HepG2 (cell line): Measurements from ENCODE around the gene ABHD12. TPM values are rescaled to one million over a fixed set of nuclear protein-coding genes. Genes with fewer than 3 reads are reported as not detected.

Experiments used
- ATAC-seq: fragments of 200-7000 bp; cut with Tn5 transposase; 3 replicates; pipeline ENCODE4 v1.9.1; 2020; ENCODE audit warnings: mild to moderate bottlenecking, moderate library complexity
- BruUV-seq: library from RNA; stranded (reverse); fragments of 400-500 nt; replicated peaks from 2 replicates; lab custom pipeline; 2021; lab: Mats Ljungman, UMichigan
- CTCF ChIA-PET: fragments of 300-600 bp; formaldehyde crosslinking; extraction: SDS; loops from one replicate; lab custom pipeline; 2021; ENCODE audit warnings: low total read pairs, inconsistent platforms, low intra/inter-chr PET ratio; lab: Yijun Ruan, JAX
- POLR2A ChIA-PET: fragments of 350-600 bp; sonication (Branson Sonifier 250); formaldehyde crosslinking; loops from one replicate; lab custom pipeline; 2020; ENCODE audit warnings: antibody characterized with exemption, inconsistent platforms; lab: Yijun Ruan, JAX
- DNase-seq: peaks from one replicate; pipeline ENCODE4 v3.0.0-alpha.2; 2015; ENCODE audit warnings: low spot score
- FAIRE-seq: peaks from 3 replicates; lab custom pipeline; 2011; peaks lifted over from hg19 to GRCh38; lab: Jason Lieb, UNC
- H2AFZ ChIP-seq: one replicate; pipeline ENCODE4 v1.6.1; 2011; ENCODE audit warnings: low read length, inconsistent platforms
- H3K27ac ChIP-seq: fragments of 300-600 bp; 3 replicates; pipeline ENCODE4 v1.8.0; 2011; ENCODE audit warnings: mixed run types, mild to moderate bottlenecking, mixed read lengths, low read length, inconsistent platforms; ENCODE audit not compliant: insufficient read depth; ENCODE audit errors: extremely low read length
- H3K27me3 ChIP-seq, 2 experiments: fragments of 200-600 bp in 1 of 2; 2 replicates in 1 of 2; 3 replicates in 1 of 2; pipeline versions ENCODE4 v1.6.0 to v1.8.0; 2011; ENCODE audit warnings: low read length in 2 of 2, mild to moderate bottlenecking in 2 of 2, moderate library complexity in 2 of 2, inconsistent platforms in 1 of 2; ENCODE audit not compliant: insufficient read depth in 2 of 2, control insufficient read depth in 1 of 2
- H3K36me3 ChIP-seq, 2 experiments: fragments of 200-600 bp in 1 of 2; replicated peaks in 1 of 2; 2 replicates in 1 of 2; 3 replicates in 1 of 2; pipeline versions ENCODE4 v1.5.1 to v1.8.0; 2011; ENCODE audit warnings: low read length in 2 of 2, inconsistent platforms in 1 of 2; ENCODE audit not compliant: insufficient read depth in 2 of 2, control insufficient read depth in 1 of 2
- H3K4me1 ChIP-seq: 2 replicates; pipeline ENCODE4 v1.5.1; 2012; ENCODE audit warnings: low read length, inconsistent platforms; ENCODE audit not compliant: insufficient read depth
- H3K4me2 ChIP-seq: 2 replicates; pipeline ENCODE4 v1.6.0; 2011; ENCODE audit warnings: low read depth, low read length, inconsistent platforms
- H3K4me3 ChIP-seq, 3 experiments: fragments of 200-600 bp in 1 of 3; sonication (generic), shearing (Covaris generic) in 1 of 3; replicated peaks in 1 of 3; 2 replicates each; pipeline ENCODE4 v1.5.1; 2011 to 2016; ENCODE audit warnings: low read length in 3 of 3, inconsistent platforms in 2 of 3, low read depth in 2 of 3, mild to moderate bottlenecking in 2 of 3, control low read depth in 1 of 3, mixed read lengths in 1 of 3; ENCODE audit not compliant: insufficient read depth in 1 of 3
- H3K79me2 ChIP-seq: one replicate; pipeline ENCODE4 v1.6.1; 2011; ENCODE audit warnings: low read length, inconsistent platforms; ENCODE audit not compliant: insufficient read depth
- H3K9ac ChIP-seq: 2 replicates; pipeline ENCODE4 v1.6.0; 2011; ENCODE audit warnings: mild to moderate bottlenecking, low read depth, low read length, inconsistent platforms; ENCODE audit not compliant: insufficient read depth
- H3K9me3 ChIP-seq: 2 replicates; pipeline ENCODE4 v1.5.1; 2012; ENCODE audit warnings: mild to moderate bottlenecking, low read length
- H4K20me1 ChIP-seq: 2 replicates; pipeline ENCODE4 v1.6.0; 2011; ENCODE audit warnings: inconsistent platforms, mild to moderate bottlenecking, low read length, moderate library complexity; ENCODE audit not compliant: insufficient read depth
- ARHGAP35 ChIP-seq: sonication (generic); formaldehyde crosslinking; IDR thresholded peaks from 2 replicates; pipeline ENCODE4 v1.9.0; 2022; ENCODE audit warnings: mild to moderate bottlenecking, inconsistent platforms, moderate library complexity, missing genetic modification reagents, borderline replicate concordance
- CENPX ChIP-seq: sonication (generic); formaldehyde crosslinking; IDR thresholded peaks from 2 replicates; pipeline ENCODE4 v1.9.0; 2021; ENCODE audit warnings: mild to moderate bottlenecking, missing genetic modification reagents, moderate library complexity
- CHD4 ChIP-seq: fragments of 200-600 bp; sonication (generic); IDR thresholded peaks from 2 replicates; pipeline ENCODE4 v1.7.0; 2017; ENCODE audit warnings: mild to moderate bottlenecking, low read length, borderline replicate concordance
- KAT2B ChIP-seq: fragments of 150-350 bp; IDR thresholded peaks from 2 replicates; pipeline ENCODE4 v1.6.1; 2014; ENCODE audit warnings: low read depth, low read length, borderline replicate concordance
- KAT8 ChIP-seq: IDR thresholded peaks from 2 replicates; pipeline ENCODE4 v1.6.1; 2016; ENCODE audit warnings: missing genetic modification reagents, missing compliant biosample characterization
- KLF11 ChIP-seq: IDR thresholded peaks from 2 replicates; pipeline ENCODE4 v1.6.1; 2016; ENCODE audit warnings: missing compliant biosample characterization
- MIER3 ChIP-seq: IDR thresholded peaks from 2 replicates; pipeline ENCODE4 v1.6.1; 2016; ENCODE audit warnings: missing compliant biosample characterization, borderline replicate concordance
- MTA3 ChIP-seq: sonication (generic); formaldehyde crosslinking; IDR thresholded peaks from 2 replicates; pipeline ENCODE4 v1.4.0; 2020; ENCODE audit warnings: missing genetic modification reagents
- PHF20 ChIP-seq: sonication (generic); formaldehyde crosslinking; IDR thresholded peaks from 2 replicates; pipeline ENCODE4 v1.5.0; 2020; ENCODE audit warnings: mild to moderate bottlenecking, missing genetic modification reagents
- POLR2AphosphoS2 ChIP-seq: IDR thresholded peaks from 2 replicates; pipeline ENCODE4 v1.6.1; 2011; ENCODE audit warnings: low read depth, low read length, improper control_type of control experiment
- SRSF1 ChIP-seq: fragments of 200-400 bp; formaldehyde crosslinking; optimal IDR thresholded peaks from 2 replicates; pipeline ENCODE3; 2017; ENCODE audit warnings: mild to moderate bottlenecking, low read depth, low read length, moderate library complexity
- ZBTB3 ChIP-seq: sonication (generic); formaldehyde crosslinking; IDR thresholded peaks from 2 replicates; pipeline ENCODE4 v1.4.0; 2020; ENCODE audit warnings: low read depth, mild to moderate bottlenecking, moderate library complexity, missing genetic modification reagents, borderline replicate concordance
- ZIK1 ChIP-seq: sonication (generic); formaldehyde crosslinking; IDR thresholded peaks from 2 replicates; pipeline ENCODE4 v1.5.0; 2020; ENCODE audit warnings: mild to moderate bottlenecking, low read depth, missing genetic modification reagents, borderline replicate concordance
- ZNF839 ChIP-seq: sonication (generic); formaldehyde crosslinking; IDR thresholded peaks from 2 replicates; pipeline ENCODE4 v1.4.0; 2020; ENCODE audit warnings: missing genetic modification reagents, mild to moderate bottlenecking, borderline replicate concordance
- ZNF879 ChIP-seq: sonication (generic); formaldehyde crosslinking; IDR thresholded peaks from 2 replicates; pipeline ENCODE4 v1.8.1; 2023; ENCODE audit warnings: missing genetic modification reagents
- WGBS: methylation state at CpG from one replicate; pipeline ENCODE4 v1.1.6; 2017; ENCODE audit warnings: low lambda C conversion rate; 5-methylcytosine and 5-hydroxymethylcytosine counted together
- in situ Hi-C: cut with HindIII; loops from 2 replicates; pipeline ENCODE4 v1.10.0; 2017; ENCODE audit warnings: low pct_unique_long_range_greater_than_20kb; ENCODE audit not compliant: extremely low pct_ligation_motif_present
- intact Hi-C: fragments of 100-400 bp; cut with micrococcal nuclease; formaldehyde crosslinking; loops from one replicate; pipeline ENCODE4 v1.10.0; 2022; ENCODE audit not compliant: unreplicated experiment
- polyA plus RNA-seq, 8 experiments: library from polyadenylated mRNA; depleted of rRNA in 3 of 8; stranded (reverse) in 7 of 8; unstranded in 1 of 8; fragments of >200 nt; fragmentation: Illumina TruSeq in 4 of 8; extraction: Trizol in 4 of 8; gene quantifications; 2 replicates each; pipeline versions ENCODE4 v1.2.1 to v1.2.3, GENCODE V29; 2011 to 2016; ENCODE audit warnings: low read depth in 4 of 8, missing spikeins in 1 of 8, mixed read lengths in 1 of 8; ENCODE audit not compliant: insufficient read depth in 1 of 8
- total RNA-seq, 5 experiments: library from RNA; depleted of rRNA; stranded (reverse); fragments of >200 nt; fragmentation: Illumina TruSeq; extraction: Trizol; gene quantifications; 2 replicates each; pipeline ENCODE4 v1.2.3, GENCODE V29; 2016; ENCODE audit warnings: low read depth in 1 of 5
- TF ChIP-seq, protein P1 (sequence below): sonication (generic); formaldehyde crosslinking; IDR thresholded peaks from 2 replicates; pipeline ENCODE4 v1.5.0; 2020; ENCODE audit warnings: missing genetic modification reagents, mild to moderate bottlenecking, borderline replicate concordance
- TF ChIP-seq, protein P2 (sequence below): sonication (generic); formaldehyde crosslinking; IDR thresholded peaks from 2 replicates; pipeline ENCODE4 v1.5.0; 2020; ENCODE audit warnings: mild to moderate bottlenecking, low read depth, missing genetic modification reagents, borderline replicate concordance

The ABHD12 gene
- total and polyA plus RNA-seq, 2 of the 13 experiments (the other 11 are each of a cell fraction or from before 2014, with no cell fraction given): 23.5 to 72.1 TPM

DNA sequence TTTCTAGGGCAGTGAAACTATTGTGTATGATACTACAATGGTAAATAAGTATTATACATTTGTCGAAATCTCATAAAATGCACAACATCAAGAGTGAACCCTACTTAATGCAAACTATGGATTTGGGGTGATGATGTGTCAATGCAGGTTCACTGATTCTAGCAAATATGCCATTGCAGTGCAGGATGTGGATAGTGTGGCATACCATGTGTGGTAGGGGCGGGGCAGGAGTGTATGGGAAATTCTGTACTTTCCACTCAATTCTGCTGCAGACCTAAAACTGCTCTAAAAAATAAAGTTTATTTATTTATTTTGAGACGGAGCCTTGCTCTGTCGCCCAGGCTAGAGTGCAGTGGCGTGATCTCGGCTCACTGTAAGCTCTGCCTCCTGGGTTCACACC lies 44.3 kb downstream of the ABHD12 start (continued):
- TF ChIP-seq ARHGAP35 (CRISPR knock-in tag): no peak

DNA sequence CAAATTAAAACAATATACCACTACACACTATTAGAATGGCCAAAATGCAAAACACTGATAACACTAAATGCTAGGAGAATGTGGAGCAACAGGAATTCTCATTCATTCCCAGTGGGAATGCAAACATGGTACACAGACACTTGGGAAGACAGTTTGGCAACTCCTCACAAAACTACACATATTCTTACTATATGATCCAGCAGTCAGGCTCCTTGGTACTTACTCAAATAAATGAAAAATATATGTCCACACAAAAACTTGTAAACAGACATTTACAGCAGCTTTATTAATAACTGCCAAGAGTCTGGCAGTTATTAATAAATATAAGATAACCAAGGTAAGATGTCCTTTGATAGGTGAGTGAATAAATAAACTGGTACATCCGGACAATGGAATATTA lies 44.9 kb downstream of the ABHD12 start:
- FAIRE-seq (no peak), ATAC-seq (no peak), DNase-seq (no peak)
- H2AFZ ChIP-seq: no peak overlapping the region
- no peaks in the 10 kb centered on the region for H3K36me3 ChIP-seq
- no peaks in the 10 kb centered on the region for H3K9me3 ChIP-seq
- H4K20me1 ChIP-seq: no peaks in the 10 kb centered on the region
- intact Hi-C loops: no loop called here
- no peaks in the 10 kb centered on the region for H3K27me3 ChIP-seq
- H3K27ac ChIP-seq: no peak overlapping the region
- no TSS peak for BruUV-seq
- TF ChIP-seq MIER3 (CRISPR knock-in tag): no peak
- no peak for TF ChIP-seq SRSF1
- no peak for TF ChIP-seq KAT8 (CRISPR knock-in tag)
- TF ChIP-seq, protein P1, sequence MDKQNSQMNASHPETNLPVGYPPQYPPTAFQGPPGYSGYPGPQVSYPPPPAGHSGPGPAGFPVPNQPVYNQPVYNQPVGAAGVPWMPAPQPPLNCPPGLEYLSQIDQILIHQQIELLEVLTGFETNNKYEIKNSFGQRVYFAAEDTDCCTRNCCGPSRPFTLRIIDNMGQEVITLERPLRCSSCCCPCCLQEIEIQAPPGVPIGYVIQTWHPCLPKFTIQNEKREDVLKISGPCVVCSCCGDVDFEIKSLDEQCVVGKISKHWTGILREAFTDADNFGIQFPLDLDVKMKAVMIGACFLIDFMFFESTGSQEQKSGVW (CRISPR knock-in tag): no peak
- no peak for TF ChIP-seq ZBTB3 (CRISPR knock-in tag)
- TF ChIP-seq, protein P2, sequence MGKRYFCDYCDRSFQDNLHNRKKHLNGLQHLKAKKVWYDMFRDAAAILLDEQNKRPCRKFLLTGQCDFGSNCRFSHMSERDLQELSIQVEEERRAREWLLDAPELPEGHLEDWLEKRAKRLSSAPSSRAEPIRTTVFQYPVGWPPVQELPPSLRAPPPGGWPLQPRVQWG: no peak
- no peak for TF ChIP-seq MTA3 (CRISPR knock-in tag)
- no peak for TF ChIP-seq KAT2B
- TF ChIP-seq POLR2AphosphoS2: no peak
- no peak for TF ChIP-seq CHD4
- no peak for TF ChIP-seq PHF20 (CRISPR knock-in tag)
- no peak for TF ChIP-seq CENPX
- no peak for TF ChIP-seq ZIK1 (CRISPR knock-in tag)
- no peak for TF ChIP-seq ZNF879 (CRISPR knock-in tag)
- no peak for TF ChIP-seq ZNF839
- no peak for TF ChIP-seq KLF11 (CRISPR knock-in tag)
- 95% methylated on average over 1 of the region's 1 CpG for WGBS
- H3K79me2 ChIP-seq: peaks cover 33% of the 10 kb centered on the region
- H3K9ac ChIP-seq: no peak overlapping the region
- no peak overlapping the region for H3K4me3 ChIP-seq
- in situ Hi-C loops: no loop called here
- peaks cover 2% of the 10 kb centered on the region; the same call in 1 of the 2 replicates for H3K4me1 ChIP-seq
- no peak overlapping the region for H3K4me2 ChIP-seq
- POLR2A ChIA-PET: no interaction called here
- CTCF ChIA-PET: no interaction called here
